HepG2 (cell line): ENCODE data around the gene CDK15. TPM values are rescaled to one million over a fixed set of nuclear protein-coding genes. Genes with fewer than 3 reads are reported as not detected.

ENCODE experiments used
- ATAC-seq: fragments of 200-7000 bp; cut with Tn5 transposase; 3 replicates; pipeline ENCODE4 v1.9.1; 2020; ENCODE audit warnings: mild to moderate bottlenecking, moderate library complexity
- BruUV-seq: library from RNA; stranded (reverse); fragments of 400-500 nt; replicated peaks from 2 replicates; lab custom pipeline; 2021; lab: Mats Ljungman, UMichigan
- CTCF ChIA-PET: fragments of 300-600 bp; formaldehyde crosslinking; extraction: SDS; loops from one replicate; lab custom pipeline; 2021; ENCODE audit warnings: low total read pairs, inconsistent platforms, low intra/inter-chr PET ratio; lab: Yijun Ruan, JAX
- POLR2A ChIA-PET: fragments of 350-600 bp; sonication (Branson Sonifier 250); formaldehyde crosslinking; loops from one replicate; lab custom pipeline; 2020; ENCODE audit warnings: antibody characterized with exemption, inconsistent platforms; lab: Yijun Ruan, JAX
- DNase-seq: peaks from one replicate; pipeline ENCODE4 v3.0.0-alpha.2; 2015; ENCODE audit warnings: low spot score
- FAIRE-seq: peaks from 3 replicates; lab custom pipeline; 2011; peaks lifted over from hg19 to GRCh38; lab: Jason Lieb, UNC
- H2AFZ ChIP-seq: one replicate; pipeline ENCODE4 v1.6.1; 2011; ENCODE audit warnings: low read length, inconsistent platforms
- H3K27ac ChIP-seq: fragments of 300-600 bp; 3 replicates; pipeline ENCODE4 v1.8.0; 2011; ENCODE audit warnings: mixed run types, mild to moderate bottlenecking, mixed read lengths, low read length, inconsistent platforms; ENCODE audit not compliant: insufficient read depth; ENCODE audit errors: extremely low read length
- H3K27me3 ChIP-seq, 2 experiments: fragments of 200-600 bp in 1 of 2; 2 replicates in 1 of 2; 3 replicates in 1 of 2; pipeline versions ENCODE4 v1.6.0 to v1.8.0; 2011; ENCODE audit warnings: low read length in 2 of 2, mild to moderate bottlenecking in 2 of 2, moderate library complexity in 2 of 2, inconsistent platforms in 1 of 2; ENCODE audit not compliant: insufficient read depth in 2 of 2, control insufficient read depth in 1 of 2
- H3K36me3 ChIP-seq, 2 experiments: fragments of 200-600 bp in 1 of 2; replicated peaks in 1 of 2; 2 replicates in 1 of 2; 3 replicates in 1 of 2; pipeline versions ENCODE4 v1.5.1 to v1.8.0; 2011; ENCODE audit warnings: low read length in 2 of 2, inconsistent platforms in 1 of 2; ENCODE audit not compliant: insufficient read depth in 2 of 2, control insufficient read depth in 1 of 2
- H3K4me1 ChIP-seq: 2 replicates; pipeline ENCODE4 v1.5.1; 2012; ENCODE audit warnings: low read length, inconsistent platforms; ENCODE audit not compliant: insufficient read depth
- H3K4me2 ChIP-seq: 2 replicates; pipeline ENCODE4 v1.6.0; 2011; ENCODE audit warnings: low read depth, low read length, inconsistent platforms
- H3K4me3 ChIP-seq, 3 experiments: fragments of 200-600 bp in 1 of 3; sonication (generic), shearing (Covaris generic) in 1 of 3; replicated peaks in 1 of 3; 2 replicates each; pipeline ENCODE4 v1.5.1; 2011 to 2016; ENCODE audit warnings: low read length in 3 of 3, inconsistent platforms in 2 of 3, low read depth in 2 of 3, mild to moderate bottlenecking in 2 of 3, control low read depth in 1 of 3, mixed read lengths in 1 of 3; ENCODE audit not compliant: insufficient read depth in 1 of 3
- H3K79me2 ChIP-seq: one replicate; pipeline ENCODE4 v1.6.1; 2011; ENCODE audit warnings: low read length, inconsistent platforms; ENCODE audit not compliant: insufficient read depth
- H3K9ac ChIP-seq: 2 replicates; pipeline ENCODE4 v1.6.0; 2011; ENCODE audit warnings: mild to moderate bottlenecking, low read depth, low read length, inconsistent platforms; ENCODE audit not compliant: insufficient read depth
- H3K9me3 ChIP-seq: 2 replicates; pipeline ENCODE4 v1.5.1; 2012; ENCODE audit warnings: mild to moderate bottlenecking, low read length
- H4K20me1 ChIP-seq: 2 replicates; pipeline ENCODE4 v1.6.0; 2011; ENCODE audit warnings: inconsistent platforms, mild to moderate bottlenecking, low read length, moderate library complexity; ENCODE audit not compliant: insufficient read depth
- EZH2 ChIP-seq: conservative IDR thresholded peaks from 2 replicates; pipeline ENCODE4 v1.6.1; 2012; ENCODE audit warnings: mild to moderate bottlenecking, low read depth, low read length, moderate library complexity
- FOXK2 ChIP-seq: fragments of 450-650 bp; IDR thresholded peaks from 2 replicates; pipeline ENCODE4 v1.6.1; 2016
- HHEX ChIP-seq: IDR thresholded peaks from 2 replicates; pipeline ENCODE4 v1.6.1; 2016; ENCODE audit warnings: control low read depth
- HOXA7 ChIP-seq: sonication (generic); formaldehyde crosslinking; IDR thresholded peaks from 2 replicates; pipeline ENCODE4 v1.8.1; 2022; ENCODE audit warnings: mild to moderate bottlenecking, missing genetic modification reagents, moderate library complexity
- MED13 ChIP-seq: sonication (generic); formaldehyde crosslinking; IDR thresholded peaks from 2 replicates; pipeline ENCODE4 v1.5.0; 2020; ENCODE audit warnings: missing genetic modification reagents
- MZF1 ChIP-seq: sonication (generic); formaldehyde crosslinking; IDR thresholded peaks from 2 replicates; pipeline ENCODE4 v1.8.1; 2023; ENCODE audit warnings: mild to moderate bottlenecking, missing genetic modification reagents, borderline replicate concordance
- NR2F1 ChIP-seq, 2 experiments: fragments of 450-650 bp in 1 of 2; formaldehyde crosslinking in 1 of 2; IDR thresholded peaks; 2 replicates each; pipeline versions ENCODE4 v1.5.0 to v1.6.1; 2016 to 2020; ENCODE audit warnings: mild to moderate bottlenecking in 1 of 2, missing compliant biosample characterization in 1 of 2, missing genetic modification reagents in 1 of 2, moderate library complexity in 1 of 2
- POLR2AphosphoS2 ChIP-seq: IDR thresholded peaks from 2 replicates; pipeline ENCODE4 v1.6.1; 2011; ENCODE audit warnings: low read depth, low read length, improper control_type of control experiment
- POLR2G ChIP-seq: fragments of 200-400 bp; formaldehyde crosslinking; IDR thresholded peaks from 2 replicates; pipeline ENCODE4 v1.6.1; 2018; ENCODE audit warnings: mild to moderate bottlenecking, low read depth, low read length, moderate library complexity
- ZBTB8A ChIP-seq: sonication (generic); formaldehyde crosslinking; IDR thresholded peaks from 2 replicates; pipeline ENCODE4 v1.4.0; 2020; ENCODE audit warnings: mild to moderate bottlenecking, low read depth, missing genetic modification reagents, borderline replicate concordance
- WGBS: methylation state at CpG from one replicate; pipeline ENCODE4 v1.1.6; 2017; ENCODE audit warnings: low lambda C conversion rate; 5-methylcytosine and 5-hydroxymethylcytosine counted together
- in situ Hi-C: cut with HindIII; loops from 2 replicates; pipeline ENCODE4 v1.10.0; 2017; ENCODE audit warnings: low pct_unique_long_range_greater_than_20kb; ENCODE audit not compliant: extremely low pct_ligation_motif_present
- intact Hi-C: fragments of 100-400 bp; cut with micrococcal nuclease; formaldehyde crosslinking; loops from one replicate; pipeline ENCODE4 v1.10.0; 2022; ENCODE audit not compliant: unreplicated experiment
- polyA plus RNA-seq, 8 experiments: library from polyadenylated mRNA; depleted of rRNA in 3 of 8; stranded (reverse) in 7 of 8; unstranded in 1 of 8; fragments of >200 nt; fragmentation: Illumina TruSeq in 4 of 8; extraction: Trizol in 4 of 8; gene quantifications; 2 replicates each; pipeline versions ENCODE4 v1.2.1 to v1.2.3, GENCODE V29; 2011 to 2016; ENCODE audit warnings: low read depth in 4 of 8, missing spikeins in 1 of 8, mixed read lengths in 1 of 8; ENCODE audit not compliant: insufficient read depth in 1 of 8
- total RNA-seq, 5 experiments: library from RNA; depleted of rRNA; stranded (reverse); fragments of >200 nt; fragmentation: Illumina TruSeq; extraction: Trizol; gene quantifications; 2 replicates each; pipeline ENCODE4 v1.2.3, GENCODE V29; 2016; ENCODE audit warnings: low read depth in 1 of 5
- TF ChIP-seq, protein P1 (sequence below): sonication (generic); formaldehyde crosslinking; IDR thresholded peaks from 2 replicates; pipeline ENCODE4 v1.4.0; 2020; ENCODE audit warnings: missing genetic modification reagents
- TF ChIP-seq, protein P2 (sequence below): sonication (generic); formaldehyde crosslinking; IDR thresholded peaks from 2 replicates; pipeline ENCODE4 v1.4.0; 2020; ENCODE audit warnings: mild to moderate bottlenecking, missing genetic modification reagents
- TF ChIP-seq, protein P3 (sequence below): sonication (generic); formaldehyde crosslinking; IDR thresholded peaks from 2 replicates; pipeline ENCODE4 v1.8.0; 2022; ENCODE audit warnings: mild to moderate bottlenecking, missing genetic modification reagents
- TF ChIP-seq, protein P4 (sequence below): sonication (generic); formaldehyde crosslinking; IDR thresholded peaks from 2 replicates; pipeline ENCODE4 v1.4.0; 2020; ENCODE audit warnings: mild to moderate bottlenecking, missing genetic modification reagents
- TF ChIP-seq, protein P5 (sequence below), 2 experiments: sonication (generic) in 1 of 2; formaldehyde crosslinking in 1 of 2; IDR thresholded peaks; 2 replicates each; pipeline versions ENCODE4 v1.4.0 to v1.6.1; 2018 to 2020; ENCODE audit warnings: missing genetic modification reagents in 2 of 2, borderline replicate concordance in 1 of 2, low read depth in 1 of 2, mild to moderate bottlenecking in 1 of 2, missing biosample characterization in 1 of 2
- TF ChIP-seq, protein P6 (sequence below): fragments of 450-650 bp; IDR thresholded peaks from 2 replicates; pipeline ENCODE4 v1.6.1; 2016

Gene CDK15
- total and polyA plus RNA-seq, 2 of the 13 experiments (the other 11 are each of a cell fraction or from before 2014, with no cell fraction given): not detected

DNA sequence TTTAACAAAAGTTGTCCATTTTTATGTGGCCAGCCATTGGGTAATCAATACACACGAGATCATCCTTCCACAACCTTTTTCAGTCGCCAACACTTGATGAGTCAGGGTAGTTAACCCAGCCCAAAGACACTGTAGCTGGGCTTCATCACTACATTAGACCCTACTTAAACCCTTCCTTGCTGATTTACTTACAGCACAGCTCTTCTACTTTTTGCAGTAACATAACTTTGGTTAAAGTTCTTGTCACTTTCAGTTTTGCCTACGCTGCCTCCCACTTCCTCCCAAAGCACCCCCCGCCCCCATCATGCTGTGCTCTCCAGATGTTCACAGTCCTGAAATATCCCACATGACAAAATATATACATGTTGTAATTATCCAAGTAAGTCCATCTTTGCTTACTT lies 103.6 kb downstream of the CDK15 start:
- Histone ChIP-seq H3K4me1 (no peaks in the 10 kb centered on the region), H3K27ac (no peak overlapping the region), H3K36me3 (no peaks in the 10 kb centered on the region; a peak in 1 of 5 replicates), H3K4me2 (no peak overlapping the region), H3K27me3 (peaks cover 0 to 7% of the 10 kb centered on the region in 2 experiments; a peak in 1 of 5 replicates), H4K20me1 (no peaks in the 10 kb centered on the region), H2AFZ (no peak overlapping the region), H3K9me3 (no peaks in the 10 kb centered on the region), H3K4me3 (no peak overlapping the region)
- 29% methylated on average over 4 of the region's 4 CpGs for WGBS
- no TSS peak for BruUV-seq
- FAIRE-seq (no peak), DNase-seq (no peak)
- TF ChIP-seq, protein P1, sequence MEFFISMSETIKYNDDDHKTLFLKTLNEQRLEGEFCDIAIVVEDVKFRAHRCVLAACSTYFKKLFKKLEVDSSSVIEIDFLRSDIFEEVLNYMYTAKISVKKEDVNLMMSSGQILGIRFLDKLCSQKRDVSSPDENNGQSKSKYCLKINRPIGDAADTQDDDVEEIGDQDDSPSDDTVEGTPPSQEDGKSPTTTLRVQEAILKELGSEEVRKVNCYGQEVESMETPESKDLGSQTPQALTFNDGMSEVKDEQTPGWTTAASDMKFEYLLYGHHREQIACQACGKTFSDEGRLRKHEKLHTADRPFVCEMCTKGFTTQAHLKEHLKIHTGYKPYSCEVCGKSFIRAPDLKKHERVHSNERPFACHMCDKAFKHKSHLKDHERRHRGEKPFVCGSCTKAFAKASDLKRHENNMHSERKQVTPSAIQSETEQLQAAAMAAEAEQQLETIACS (CRISPR knock-in tag): no peak
- TF ChIP-seq, protein P2, sequence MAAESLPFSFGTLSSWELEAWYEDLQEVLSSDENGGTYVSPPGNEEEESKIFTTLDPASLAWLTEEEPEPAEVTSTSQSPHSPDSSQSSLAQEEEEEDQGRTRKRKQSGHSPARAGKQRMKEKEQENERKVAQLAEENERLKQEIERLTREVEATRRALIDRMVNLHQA (CRISPR knock-in tag): no peak
- TF ChIP-seq POLR2G (no peak), FOXK2 (no peak), HOXA7 (CRISPR knock-in tag) (no peak), HHEX (CRISPR knock-in tag) (no peak), POLR2AphosphoS2 (no peak), MZF1 (CRISPR knock-in tag) (no peak), EZH2 (no peak), ZBTB8A (CRISPR knock-in tag) (no peak), NR2F1 (CRISPR knock-in tag; IDR thresholded peaks at IDR 0.05) (no peak), MED13 (no peak)
- TF ChIP-seq, protein P3, sequence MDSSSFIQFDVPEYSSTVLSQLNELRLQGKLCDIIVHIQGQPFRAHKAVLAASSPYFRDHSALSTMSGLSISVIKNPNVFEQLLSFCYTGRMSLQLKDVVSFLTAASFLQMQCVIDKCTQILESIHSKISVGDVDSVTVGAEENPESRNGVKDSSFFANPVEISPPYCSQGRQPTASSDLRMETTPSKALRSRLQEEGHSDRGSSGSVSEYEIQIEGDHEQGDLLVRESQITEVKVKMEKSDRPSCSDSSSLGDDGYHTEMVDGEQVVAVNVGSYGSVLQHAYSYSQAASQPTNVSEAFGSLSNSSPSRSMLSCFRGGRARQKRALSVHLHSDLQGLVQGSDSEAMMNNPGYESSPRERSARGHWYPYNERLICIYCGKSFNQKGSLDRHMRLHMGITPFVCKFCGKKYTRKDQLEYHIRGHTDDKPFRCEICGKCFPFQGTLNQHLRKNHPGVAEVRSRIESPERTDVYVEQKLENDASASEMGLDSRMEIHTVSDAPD (CRISPR knock-in tag): no peak
- TF ChIP-seq, protein P4, sequence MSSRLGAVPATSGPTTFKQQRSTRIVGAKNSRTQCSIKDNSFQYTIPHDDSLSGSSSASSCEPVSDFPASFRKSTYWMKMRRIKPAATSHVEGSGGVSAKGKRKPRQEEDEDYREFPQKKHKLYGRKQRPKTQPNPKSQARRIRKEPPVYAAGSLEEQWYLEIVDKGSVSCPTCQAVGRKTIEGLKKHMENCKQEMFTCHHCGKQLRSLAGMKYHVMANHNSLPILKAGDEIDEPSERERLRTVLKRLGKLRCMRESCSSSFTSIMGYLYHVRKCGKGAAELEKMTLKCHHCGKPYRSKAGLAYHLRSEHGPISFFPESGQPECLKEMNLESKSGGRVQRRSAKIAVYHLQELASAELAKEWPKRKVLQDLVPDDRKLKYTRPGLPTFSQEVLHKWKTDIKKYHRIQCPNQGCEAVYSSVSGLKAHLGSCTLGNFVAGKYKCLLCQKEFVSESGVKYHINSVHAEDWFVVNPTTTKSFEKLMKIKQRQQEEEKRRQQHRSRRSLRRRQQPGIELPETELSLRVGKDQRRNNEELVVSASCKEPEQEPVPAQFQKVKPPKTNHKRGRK (CRISPR knock-in tag): no peak
- TF ChIP-seq, protein P5, sequence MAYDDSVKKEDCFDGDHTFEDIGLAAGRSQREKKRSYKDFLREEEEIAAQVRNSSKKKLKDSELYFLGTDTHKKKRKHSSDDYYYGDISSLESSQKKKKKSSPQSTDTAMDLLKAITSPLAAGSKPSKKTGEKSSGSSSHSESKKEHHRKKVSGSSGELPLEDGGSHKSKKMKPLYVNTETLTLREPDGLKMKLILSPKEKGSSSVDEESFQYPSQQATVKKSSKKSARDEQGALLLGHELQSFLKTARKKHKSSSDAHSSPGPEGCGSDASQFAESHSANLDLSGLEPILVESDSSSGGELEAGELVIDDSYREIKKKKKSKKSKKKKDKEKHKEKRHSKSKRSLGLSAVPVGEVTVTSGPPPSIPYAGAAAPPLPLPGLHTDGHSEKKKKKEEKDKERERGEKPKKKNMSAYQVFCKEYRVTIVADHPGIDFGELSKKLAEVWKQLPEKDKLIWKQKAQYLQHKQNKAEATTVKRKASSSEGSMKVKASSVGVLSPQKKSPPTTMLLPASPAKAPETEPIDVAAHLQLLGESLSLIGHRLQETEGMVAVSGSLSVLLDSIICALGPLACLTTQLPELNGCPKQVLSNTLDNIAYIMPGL (CRISPR knock-in tag; IDR thresholded peaks at IDR 0.05; ENCODE audit: borderline replicate concordance in 1 of 2, low read depth in 1 of 2): no peak
- TF ChIP-seq, protein P6, sequence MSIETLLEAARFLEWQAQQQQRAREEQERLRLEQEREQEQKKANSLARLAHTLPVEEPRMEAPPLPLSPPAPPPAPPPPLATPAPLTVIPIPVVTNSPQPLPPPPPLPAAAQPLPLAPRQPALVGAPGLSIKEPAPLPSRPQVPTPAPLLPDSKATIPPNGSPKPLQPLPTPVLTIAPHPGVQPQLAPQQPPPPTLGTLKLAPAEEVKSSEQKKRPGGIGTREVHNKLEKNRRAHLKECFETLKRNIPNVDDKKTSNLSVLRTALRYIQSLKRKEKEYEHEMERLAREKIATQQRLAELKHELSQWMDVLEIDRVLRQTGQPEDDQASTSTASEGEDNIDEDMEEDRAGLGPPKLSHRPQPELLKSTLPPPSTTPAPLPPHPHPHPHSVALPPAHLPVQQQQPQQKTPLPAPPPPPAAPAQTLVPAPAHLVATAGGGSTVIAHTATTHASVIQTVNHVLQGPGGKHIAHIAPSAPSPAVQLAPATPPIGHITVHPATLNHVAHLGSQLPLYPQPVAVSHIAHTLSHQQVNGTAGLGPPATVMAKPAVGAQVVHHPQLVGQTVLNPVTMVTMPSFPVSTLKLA: no peak
- TF ChIP-seq, all 625 proteins: peak for 0
- Histone ChIP-seq H3K9ac (no peak overlapping the region), H3K79me2 (no peaks in the 10 kb centered on the region)
- POLR2A ChIA-PET: no interaction called here
- CTCF ChIA-PET: no interaction called here
- intact Hi-C loops (no loop called here), in situ Hi-C loops (no loop called here)
- ATAC-seq: no peak
